ENCODE results near the gene HNRNPU. TPM values are rescaled to one million over a fixed set of nuclear protein-coding genes. Genes with fewer than 3 reads are reported as not detected.

The HNRNPU gene
- total and polyA plus RNA-seq, 2 of the 13 experiments (the other 11 are each of a cell fraction or from before 2014, with no cell fraction given): 101 to 508 TPM

DNA sequence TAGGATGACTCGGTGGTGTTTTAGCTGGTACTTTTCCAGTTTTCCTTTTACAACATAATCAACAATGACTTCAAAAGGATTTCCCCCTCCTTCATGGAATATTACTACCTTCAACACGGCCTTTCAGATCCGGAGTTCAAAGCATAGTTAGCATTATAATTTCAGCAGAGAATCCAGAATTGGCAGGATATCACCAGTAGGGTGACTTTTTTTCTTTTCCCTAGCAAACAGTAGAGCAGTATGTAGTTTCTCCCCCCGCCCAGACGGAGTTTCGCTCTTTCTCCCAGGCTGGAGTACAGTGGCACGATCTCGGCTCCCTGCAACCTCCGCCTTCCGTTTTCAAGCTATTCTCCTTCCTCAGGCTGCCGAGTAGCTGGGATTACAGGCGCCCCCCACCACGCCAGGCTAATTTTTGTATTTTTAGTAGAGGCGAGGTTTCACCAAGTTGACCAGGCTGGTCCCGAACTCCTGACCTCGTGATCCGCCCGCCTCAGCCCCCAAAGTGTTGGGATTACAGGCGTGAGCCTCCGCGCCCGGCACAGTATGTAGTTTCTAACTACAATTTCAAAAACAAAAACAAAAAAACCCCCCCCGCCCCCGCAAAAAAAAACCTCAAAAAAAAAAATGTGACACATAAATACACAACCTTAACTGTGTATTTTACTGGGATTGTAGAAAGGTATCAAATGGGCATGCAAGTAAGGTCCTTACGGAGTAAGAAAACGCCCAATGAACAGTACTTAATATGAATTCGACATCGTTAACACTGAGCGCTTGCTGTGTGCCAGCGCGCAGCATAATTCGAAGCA, 30.4 kb downstream of the HNRNPU start (continued):
- no peak for TF ChIP-seq MAZ (IDR thresholded peaks at IDR 0.05; ENCODE audit: borderline replicate concordance, low read depth, low read length)
- TF ChIP-seq MAZ (CRISPR knock-in tag; IDR thresholded peaks at IDR 0.05; ENCODE audit: low read depth): 0 out of 2 replicates have a peak, but pooled peaks have one; percentile 32
- TF ChIP-seq EP300 (IDR thresholded peaks at IDR 0.05; ENCODE audit: low read depth in 2 of 2, low read length in 2 of 2): peak; percentile 65 to 95; a peak in 3 of 4 replicates
- TF ChIP-seq EP300 (CRISPR knock-in tag; IDR thresholded peaks at IDR 0.05; ENCODE audit: borderline replicate concordance): peak; percentile 60; the same call in 1 of the 2 replicates
- TF ChIP-seq, protein P1, sequence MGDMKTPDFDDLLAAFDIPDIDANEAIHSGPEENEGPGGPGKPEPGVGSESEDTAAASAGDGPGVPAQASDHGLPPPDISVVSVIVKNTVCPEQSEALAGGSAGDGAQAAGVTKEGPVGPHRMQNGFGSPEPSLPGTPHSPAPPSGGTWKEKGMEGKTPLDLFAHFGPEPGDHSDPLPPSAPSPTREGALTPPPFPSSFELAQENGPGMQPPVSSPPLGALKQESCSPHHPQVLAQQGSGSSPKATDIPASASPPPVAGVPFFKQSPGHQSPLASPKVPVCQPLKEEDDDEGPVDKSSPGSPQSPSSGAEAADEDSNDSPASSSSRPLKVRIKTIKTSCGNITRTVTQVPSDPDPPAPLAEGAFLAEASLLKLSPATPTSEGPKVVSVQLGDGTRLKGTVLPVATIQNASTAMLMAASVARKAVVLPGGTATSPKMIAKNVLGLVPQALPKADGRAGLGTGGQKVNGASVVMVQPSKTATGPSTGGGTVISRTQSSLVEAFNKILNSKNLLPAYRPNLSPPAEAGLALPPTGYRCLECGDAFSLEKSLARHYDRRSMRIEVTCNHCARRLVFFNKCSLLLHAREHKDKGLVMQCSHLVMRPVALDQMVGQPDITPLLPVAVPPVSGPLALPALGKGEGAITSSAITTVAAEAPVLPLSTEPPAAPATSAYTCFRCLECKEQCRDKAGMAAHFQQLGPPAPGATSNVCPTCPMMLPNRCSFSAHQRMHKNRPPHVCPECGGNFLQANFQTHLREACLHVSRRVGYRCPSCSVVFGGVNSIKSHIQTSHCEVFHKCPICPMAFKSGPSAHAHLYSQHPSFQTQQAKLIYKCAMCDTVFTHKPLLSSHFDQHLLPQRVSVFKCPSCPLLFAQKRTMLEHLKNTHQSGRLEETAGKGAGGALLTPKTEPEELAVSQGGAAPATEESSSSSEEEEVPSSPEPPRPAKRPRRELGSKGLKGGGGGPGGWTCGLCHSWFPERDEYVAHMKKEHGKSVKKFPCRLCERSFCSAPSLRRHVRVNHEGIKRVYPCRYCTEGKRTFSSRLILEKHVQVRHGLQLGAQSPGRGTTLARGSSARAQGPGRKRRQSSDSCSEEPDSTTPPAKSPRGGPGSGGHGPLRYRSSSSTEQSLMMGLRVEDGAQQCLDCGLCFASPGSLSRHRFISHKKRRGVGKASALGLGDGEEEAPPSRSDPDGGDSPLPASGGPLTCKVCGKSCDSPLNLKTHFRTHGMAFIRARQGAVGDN (CRISPR knock-in tag; IDR thresholded peaks at IDR 0.05): no peak
- no peak for TF ChIP-seq ZNF777 (CRISPR knock-in tag; IDR thresholded peaks at IDR 0.05)
- TF ChIP-seq FOXO1 (CRISPR knock-in tag; IDR thresholded peaks at IDR 0.05): peak; percentile 15; the same call in 1 of the 2 replicates
- TF ChIP-seq ZNF577 (CRISPR knock-in tag; IDR thresholded peaks at IDR 0.05; ENCODE audit: borderline replicate concordance, low read depth): no peak
- TF ChIP-seq MBNL3 (CRISPR knock-in tag; conservative IDR thresholded peaks at IDR 0.05): no peak
- no peak for TF ChIP-seq RAD51 (IDR thresholded peaks at IDR 0.05; ENCODE audit: borderline replicate concordance)
- TF ChIP-seq, protein P2, sequence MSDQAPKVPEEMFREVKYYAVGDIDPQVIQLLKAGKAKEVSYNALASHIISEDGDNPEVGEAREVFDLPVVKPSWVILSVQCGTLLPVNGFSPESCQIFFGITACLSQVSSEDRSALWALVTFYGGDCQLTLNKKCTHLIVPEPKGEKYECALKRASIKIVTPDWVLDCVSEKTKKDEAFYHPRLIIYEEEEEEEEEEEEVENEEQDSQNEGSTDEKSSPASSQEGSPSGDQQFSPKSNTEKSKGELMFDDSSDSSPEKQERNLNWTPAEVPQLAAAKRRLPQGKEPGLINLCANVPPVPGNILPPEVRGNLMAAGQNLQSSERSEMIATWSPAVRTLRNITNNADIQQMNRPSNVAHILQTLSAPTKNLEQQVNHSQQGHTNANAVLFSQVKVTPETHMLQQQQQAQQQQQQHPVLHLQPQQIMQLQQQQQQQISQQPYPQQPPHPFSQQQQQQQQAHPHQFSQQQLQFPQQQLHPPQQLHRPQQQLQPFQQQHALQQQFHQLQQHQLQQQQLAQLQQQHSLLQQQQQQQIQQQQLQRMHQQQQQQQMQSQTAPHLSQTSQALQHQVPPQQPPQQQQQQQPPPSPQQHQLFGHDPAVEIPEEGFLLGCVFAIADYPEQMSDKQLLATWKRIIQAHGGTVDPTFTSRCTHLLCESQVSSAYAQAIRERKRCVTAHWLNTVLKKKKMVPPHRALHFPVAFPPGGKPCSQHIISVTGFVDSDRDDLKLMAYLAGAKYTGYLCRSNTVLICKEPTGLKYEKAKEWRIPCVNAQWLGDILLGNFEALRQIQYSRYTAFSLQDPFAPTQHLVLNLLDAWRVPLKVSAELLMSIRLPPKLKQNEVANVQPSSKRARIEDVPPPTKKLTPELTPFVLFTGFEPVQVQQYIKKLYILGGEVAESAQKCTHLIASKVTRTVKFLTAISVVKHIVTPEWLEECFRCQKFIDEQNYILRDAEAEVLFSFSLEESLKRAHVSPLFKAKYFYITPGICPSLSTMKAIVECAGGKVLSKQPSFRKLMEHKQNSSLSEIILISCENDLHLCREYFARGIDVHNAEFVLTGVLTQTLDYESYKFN (CRISPR knock-in tag; conservative IDR thresholded peaks at IDR 0.05): peak; percentile 79
- no peak for TF ChIP-seq SRF (IDR thresholded peaks at IDR 0.05; ENCODE audit: low read depth, low read length)
- no peak for TF ChIP-seq RFX1 (IDR thresholded peaks at IDR 0.05)
- 0 out of 2 replicates have a peak, but pooled peaks have one; percentile 34 for TF ChIP-seq ZNF773 (CRISPR knock-in tag; IDR thresholded peaks at IDR 0.05; ENCODE audit: borderline replicate concordance)
- TF ChIP-seq, protein P3, sequence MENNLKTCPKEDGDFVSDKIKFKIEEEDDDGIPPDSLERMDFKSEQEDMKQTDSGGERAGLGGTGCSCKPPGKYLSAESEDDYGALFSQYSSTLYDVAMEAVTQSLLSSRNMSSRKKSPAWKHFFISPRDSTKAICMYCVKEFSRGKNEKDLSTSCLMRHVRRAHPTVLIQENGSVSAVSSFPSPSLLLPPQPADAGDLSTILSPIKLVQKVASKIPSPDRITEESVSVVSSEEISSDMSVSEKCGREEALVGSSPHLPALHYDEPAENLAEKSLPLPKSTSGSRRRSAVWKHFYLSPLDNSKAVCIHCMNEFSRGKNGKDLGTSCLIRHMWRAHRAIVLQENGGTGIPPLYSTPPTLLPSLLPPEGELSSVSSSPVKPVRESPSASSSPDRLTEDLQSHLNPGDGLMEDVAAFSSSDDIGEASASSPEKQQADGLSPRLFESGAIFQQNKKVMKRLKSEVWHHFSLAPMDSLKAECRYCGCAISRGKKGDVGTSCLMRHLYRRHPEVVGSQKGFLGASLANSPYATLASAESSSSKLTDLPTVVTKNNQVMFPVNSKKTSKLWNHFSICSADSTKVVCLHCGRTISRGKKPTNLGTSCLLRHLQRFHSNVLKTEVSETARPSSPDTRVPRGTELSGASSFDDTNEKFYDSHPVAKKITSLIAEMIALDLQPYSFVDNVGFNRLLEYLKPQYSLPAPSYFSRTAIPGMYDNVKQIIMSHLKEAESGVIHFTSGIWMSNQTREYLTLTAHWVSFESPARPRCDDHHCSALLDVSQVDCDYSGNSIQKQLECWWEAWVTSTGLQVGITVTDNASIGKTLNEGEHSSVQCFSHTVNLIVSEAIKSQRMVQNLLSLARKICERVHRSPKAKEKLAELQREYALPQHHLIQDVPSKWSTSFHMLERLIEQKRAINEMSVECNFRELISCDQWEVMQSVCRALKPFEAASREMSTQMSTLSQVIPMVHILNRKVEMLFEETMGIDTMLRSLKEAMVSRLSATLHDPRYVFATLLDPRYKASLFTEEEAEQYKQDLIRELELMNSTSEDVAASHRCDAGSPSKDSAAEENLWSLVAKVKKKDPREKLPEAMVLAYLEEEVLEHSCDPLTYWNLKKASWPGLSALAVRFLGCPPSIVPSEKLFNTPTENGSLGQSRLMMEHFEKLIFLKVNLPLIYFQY (CRISPR knock-in tag; IDR thresholded peaks at IDR 0.05; ENCODE audit: borderline replicate concordance): no peak

Data from HepG2 (cell line).